GM12878 (cell line): ENCODE results near the gene SOWAHD. TPM values are rescaled to one million over a fixed set of nuclear protein-coding genes. Genes with fewer than 3 reads are reported as not detected.

ENCODE experiments used
- ATAC-seq: fragments of 200-7000 bp; cut with Tn5 transposase; 3 replicates; pipeline ENCODE4 v1.9.1; 2020; ENCODE audit warnings: mild to moderate bottlenecking, moderate library complexity
- BruUV-seq: library from RNA; stranded (reverse); fragments of 400-500 nt; replicated peaks from 2 replicates; lab custom pipeline; 2021; lab: Mats Ljungman, UMichigan
- CTCF ChIA-PET: fragments of 300-600 bp; sonication (Branson Sonifier 250); formaldehyde crosslinking; extraction: SDS; loops from one replicate; lab custom pipeline; 2021; ENCODE audit warnings: inconsistent platforms; lab: Yijun Ruan, JAX
- POLR2A ChIA-PET: fragments of 350-600 bp; formaldehyde crosslinking; extraction: SDS; loops from one replicate; lab custom pipeline; 2021; ENCODE audit warnings: inconsistent platforms; lab: Charles Lee
- RAD21 ChIA-PET: fragments of 300-600 bp; sonication (Branson Sonifier 250); formaldehyde crosslinking; loops from one replicate; lab custom pipeline; 2023; ENCODE audit warnings: antibody characterized with exemption; ENCODE audit not compliant: unreplicated experiment; lab: Charles Lee
- SMC1A ChIA-PET: fragments of 300-600 bp; sonication (Branson Sonifier 250); formaldehyde crosslinking; loops from one replicate; lab custom pipeline; 2023; ENCODE audit not compliant: unreplicated experiment, uncharacterized antibody; lab: Charles Lee
- DNase-seq: peaks from one replicate; pipeline ENCODE4 v3.0.0-alpha.2; 2011; ENCODE audit warnings: low read depth, low spot score
- FAIRE-seq: peaks from 3 replicates; lab custom pipeline; 2011; peaks lifted over from hg19 to GRCh38; lab: Jason Lieb, UNC
- H2AFZ ChIP-seq: 2 replicates; pipeline ENCODE4 v1.6.0; 2011; ENCODE audit warnings: low read depth, low read length, control low read depth; ENCODE audit not compliant: control insufficient read depth
- H3K27ac ChIP-seq: 2 replicates; pipeline ENCODE4 v1.5.1; 2011; ENCODE audit warnings: control low read depth; ENCODE audit not compliant: control insufficient read depth, insufficient read depth
- H3K27me3 ChIP-seq, 2 experiments: replicated peaks in 1 of 2; 2 replicates each; pipeline versions ENCODE4 v1.6.0 to v1.6.1; 2011; ENCODE audit warnings: low read length in 1 of 2; ENCODE audit not compliant: control insufficient read depth in 2 of 2, insufficient read depth in 2 of 2
- H3K36me3 ChIP-seq, 2 experiments: 2 replicates each; pipeline ENCODE4 v1.5.1; 2011; ENCODE audit warnings: low read length in 1 of 2; ENCODE audit not compliant: control insufficient read depth in 2 of 2, insufficient read depth in 2 of 2
- H3K4me1 ChIP-seq: 2 replicates; pipeline ENCODE4 v1.6.1; 2011; ENCODE audit warnings: mild to moderate bottlenecking, low read length, moderate library complexity, mixed read lengths; ENCODE audit not compliant: control insufficient read depth, insufficient read depth
- H3K4me2 ChIP-seq: 2 replicates; pipeline ENCODE4 v1.6.0; 2011; ENCODE audit warnings: control low read depth; ENCODE audit not compliant: control insufficient read depth, insufficient read depth
- H3K4me3 ChIP-seq: fragments of 200-600 bp; sonication (generic); 2 replicates; pipeline ENCODE4 v1.5.1; 2016
- H3K79me2 ChIP-seq: 2 replicates; pipeline ENCODE4 v1.6.0; 2011; ENCODE audit warnings: low read length; ENCODE audit not compliant: control insufficient read depth, insufficient read depth
- H3K9ac ChIP-seq: 2 replicates; pipeline ENCODE4 v1.8.0; 2011; ENCODE audit warnings: low read length, control low read depth, mixed read lengths; ENCODE audit not compliant: control insufficient read depth, insufficient read depth
- H3K9me3 ChIP-seq: replicated peaks from 3 replicates; pipeline ENCODE4 v1.5.1; 2011; ENCODE audit warnings: mild to moderate bottlenecking, low read length; ENCODE audit not compliant: control insufficient read depth, insufficient read depth
- H4K20me1 ChIP-seq: 2 replicates; pipeline ENCODE4 v1.6.0; 2011; ENCODE audit not compliant: control insufficient read depth, insufficient read depth
- BHLHE40 ChIP-seq, 2 experiments: fragments of 450-650 bp in 1 of 2; IDR thresholded peaks; 2 replicates each; pipeline ENCODE4 v1.6.1; 2011 to 2017; ENCODE audit warnings: low read depth in 2 of 2, borderline replicate concordance in 1 of 2, improper control_type of control experiment in 1 of 2, low read length in 1 of 2, mild to moderate bottlenecking in 1 of 2
- CHD4 ChIP-seq: fragments of 200-600 bp; sonication (generic); IDR thresholded peaks from 2 replicates; pipeline ENCODE4 v1.6.1; 2016; ENCODE audit warnings: mild to moderate bottlenecking
- EGR1 ChIP-seq, 2 experiments: IDR thresholded peaks; 1 replicate in 1 of 2; 2 replicates in 1 of 2; pipeline ENCODE4 v1.6.1; 2011 to 2012; ENCODE audit warnings: low read depth in 2 of 2, low read length in 2 of 2, borderline replicate concordance in 1 of 2, mild to moderate bottlenecking in 1 of 2, moderate library complexity in 1 of 2
- FOXK2 ChIP-seq: fragments of 450-650 bp; IDR thresholded peaks from 2 replicates; pipeline ENCODE4 v1.6.1; 2017; ENCODE audit warnings: mild to moderate bottlenecking, moderate library complexity
- JUNB ChIP-seq: IDR thresholded peaks from 2 replicates; pipeline ENCODE4 v1.6.1; 2016; ENCODE audit warnings: antibody characterized with exemption, mild to moderate bottlenecking
- POLR2AphosphoS5 ChIP-seq: IDR thresholded peaks from 2 replicates; pipeline ENCODE4 v1.6.1; 2011; ENCODE audit warnings: mild to moderate bottlenecking, low read length, inconsistent platforms
- WGBS: methylation state at CpG from one replicate; pipeline ENCODE4 v1.1.6; 2016; ENCODE audit warnings: low lambda C conversion rate; ENCODE audit not compliant: insufficient replicate concordance, insufficient coverage; ENCODE audit errors: missing lambda C conversion rate; 5-methylcytosine and 5-hydroxymethylcytosine counted together
- in situ Hi-C: fragments of 300-500 bp; cut with MboI; formaldehyde crosslinking; loops from 9 replicates; pipeline ENCODE4 v1.14.3; 2018; ENCODE audit warnings: mixed read lengths
- intact Hi-C: fragments of 100-400 bp; cut with micrococcal nuclease; formaldehyde crosslinking; loops from one replicate; pipeline ENCODE4 v1.14.2; 2022; ENCODE audit not compliant: unreplicated experiment
- polyA plus RNA-seq, 11 experiments: library from polyadenylated mRNA; depleted of rRNA in 4 of 11; unstranded in 6 of 11; stranded (reverse) in 5 of 11; fragments of >200 nt; fragmentation: Nextera tagmentation in 4 of 11; fragmentation: Illumina TruSeq in 1 of 11; extraction: Ambion mirVana in 4 of 11; extraction: Trizol in 1 of 11; gene quantifications; 1 replicate in 1 of 11; 2 replicates in 10 of 11; pipeline versions ENCODE4 v1.2.1 to v1.2.3, GENCODE V29; 2011 to 2016; ENCODE audit warnings: inconsistent platforms in 2 of 11, missing spikeins in 2 of 11, low read depth in 1 of 11
- total RNA-seq, 4 experiments: library from RNA; depleted of rRNA in 3 of 4; stranded (reverse); fragments of >200 nt in 3 of 4; fragmentation: Illumina TruSeq in 1 of 4; extraction: Trizol in 1 of 4; gene quantifications; 2 replicates each; pipeline versions ENCODE4 v1.2.1 to v1.2.3, GENCODE V29; 2013 to 2021
- TF ChIP-seq, protein P1 (sequence below): fragments of 450-650 bp; IDR thresholded peaks from 2 replicates; pipeline ENCODE4 v1.6.1; 2017; ENCODE audit warnings: antibody characterized with exemption, mild to moderate bottlenecking, moderate library complexity
- TF ChIP-seq, protein P2 (sequence below): fragments of 450-650 bp; IDR thresholded peaks from 2 replicates; pipeline ENCODE4 v1.6.1; 2018; ENCODE audit warnings: mild to moderate bottlenecking, low read depth, moderate library complexity; ENCODE audit not compliant: partially characterized antibody
- TF ChIP-seq, protein P3 (sequence below): fragments of 450-650 bp; formaldehyde crosslinking; IDR thresholded peaks from 2 replicates; pipeline ENCODE4 v1.4.0; 2022; ENCODE audit warnings: mild to moderate bottlenecking, moderate library complexity

Gene SOWAHD
- total and polyA plus RNA-seq, 10 of the 15 experiments (the other 5 are each of a cell fraction or from before 2014, with no cell fraction given): 0.27 to 7.4 (median 2.6) TPM

DNA sequence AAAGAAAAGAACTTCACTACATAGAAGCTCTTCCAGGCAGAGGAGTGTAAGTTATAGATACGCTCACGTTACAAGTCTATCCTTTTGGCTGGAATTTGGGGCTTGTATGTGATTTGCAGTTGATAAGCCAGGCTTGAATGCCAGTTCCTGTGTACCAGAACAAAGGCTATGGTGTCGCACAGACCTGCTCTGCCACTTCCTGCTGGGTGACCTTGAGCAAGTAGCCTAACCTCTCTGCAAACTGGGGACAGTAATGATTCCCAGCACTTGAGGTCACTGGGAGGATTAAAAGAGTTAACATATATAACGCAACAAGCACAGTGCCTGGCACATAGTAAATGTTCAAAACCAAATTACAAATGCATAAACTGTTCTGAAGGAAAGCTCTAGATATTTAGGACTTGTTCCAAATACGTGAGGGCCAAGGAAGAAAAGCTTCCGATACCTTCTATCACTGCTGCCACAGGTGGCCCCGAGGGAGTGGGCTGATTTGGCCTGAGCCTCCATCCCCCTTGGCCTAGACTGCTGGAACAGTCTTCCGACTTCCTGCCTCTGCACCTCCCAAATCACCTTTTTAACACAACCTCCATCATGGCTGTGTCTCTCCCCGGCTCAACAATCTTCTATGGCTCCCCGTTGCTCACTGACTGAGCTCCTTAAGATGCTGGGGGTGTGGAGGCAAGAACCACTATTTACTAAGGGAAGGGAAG lies 1.3 kb upstream of the SOWAHD start:
- ChIA-PET CTCF (interaction anchor here (0.6 to 7.1 kb wide), 14 partner anchors 8 to 147 kb away, joined by 3 to 78 read pairs (median 5); partner anchors contain the start of gene RPL39), POLR2A (interaction anchor here (0.7 to 7.7 kb wide), 6 partner anchors 17 to 114 kb away, joined by 3 to 42 read pairs (median 4); partner anchors contain the start of gene SEPTIN6), SMC1A (interaction anchor here (0.9 to 6.5 kb wide), 15 partner anchors 13 to 138 kb away, joined by 3 to 61 read pairs (median 4); partner anchors contain the start of gene SEPTIN6), RAD21 (interaction anchor here (0.7 to 12.8 kb wide), 14 partner anchors 8 to 494 kb away, joined by 3 to 128 read pairs (median 4); partner anchors contain the start of genes NKRF, RPL39, SEPTIN6 and ZBTB33)
- Histone ChIP-seq H3K36me3 (no peaks in the 10 kb centered on the region), H3K9ac (peak overlapping the region; percentile 59), H3K9me3 (no peaks in the 10 kb centered on the region; the same call in 2 of the 3 replicates), H3K4me1 (peaks cover 44% of the 10 kb centered on the region), H3K4me3 (no peak overlapping the region), H3K27me3 (no peaks in the 10 kb centered on the region), H3K79me2 (no peaks in the 10 kb centered on the region; the same call in none of the 2 replicates), H2AFZ (peak overlapping the region; percentile 48; the same call in 1 of the 2 replicates), H3K27ac (peak overlapping the region; percentile 93), H3K4me2 (peak overlapping the region; percentile 80; the same call in 1 of the 2 replicates), H4K20me1 (no peaks in the 10 kb centered on the region)
- ATAC-seq (0 out of 3 replicates have a peak, but pooled peaks have one; percentile 4), FAIRE-seq (no peak), DNase-seq (no peak)
- 53% methylated on average over 10 of the region's 10 CpGs for WGBS
- intact Hi-C loops: loop anchor here (1.0 to 2.0 kb wide), 3 partner anchors 22 to 109 kb away; no protein-coding TSS in a partner anchor
- in situ Hi-C loops: no loop called here
- BruUV-seq: no TSS peak
- TF ChIP-seq POLR2AphosphoS5 (no peak), CHD4 (no peak), BHLHE40 (IDR thresholded peaks at IDR 0.05; ENCODE audit: borderline replicate concordance in 1 of 2, low read depth in 2 of 2, low read length in 1 of 2) (no peak), EGR1 (IDR thresholded peaks at IDR 0.05; ENCODE audit: borderline replicate concordance in 1 of 2, low read depth in 2 of 2, low read length in 2 of 2) (no peak), JUNB (no peak), FOXK2 (no peak)
- TF ChIP-seq, protein P1, sequence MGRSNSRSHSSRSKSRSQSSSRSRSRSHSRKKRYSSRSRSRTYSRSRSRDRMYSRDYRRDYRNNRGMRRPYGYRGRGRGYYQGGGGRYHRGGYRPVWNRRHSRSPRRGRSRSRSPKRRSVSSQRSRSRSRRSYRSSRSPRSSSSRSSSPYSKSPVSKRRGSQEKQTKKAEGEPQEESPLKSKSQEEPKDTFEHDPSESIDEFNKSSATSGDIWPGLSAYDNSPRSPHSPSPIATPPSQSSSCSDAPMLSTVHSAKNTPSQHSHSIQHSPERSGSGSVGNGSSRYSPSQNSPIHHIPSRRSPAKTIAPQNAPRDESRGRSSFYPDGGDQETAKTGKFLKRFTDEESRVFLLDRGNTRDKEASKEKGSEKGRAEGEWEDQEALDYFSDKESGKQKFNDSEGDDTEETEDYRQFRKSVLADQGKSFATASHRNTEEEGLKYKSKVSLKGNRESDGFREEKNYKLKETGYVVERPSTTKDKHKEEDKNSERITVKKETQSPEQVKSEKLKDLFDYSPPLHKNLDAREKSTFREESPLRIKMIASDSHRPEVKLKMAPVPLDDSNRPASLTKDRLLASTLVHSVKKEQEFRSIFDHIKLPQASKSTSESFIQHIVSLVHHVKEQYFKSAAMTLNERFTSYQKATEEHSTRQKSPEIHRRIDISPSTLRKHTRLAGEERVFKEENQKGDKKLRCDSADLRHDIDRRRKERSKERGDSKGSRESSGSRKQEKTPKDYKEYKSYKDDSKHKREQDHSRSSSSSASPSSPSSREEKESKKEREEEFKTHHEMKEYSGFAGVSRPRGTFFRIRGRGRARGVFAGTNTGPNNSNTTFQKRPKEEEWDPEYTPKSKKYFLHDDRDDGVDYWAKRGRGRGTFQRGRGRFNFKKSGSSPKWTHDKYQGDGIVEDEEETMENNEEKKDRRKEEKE: no peak
- TF ChIP-seq, protein P2, sequence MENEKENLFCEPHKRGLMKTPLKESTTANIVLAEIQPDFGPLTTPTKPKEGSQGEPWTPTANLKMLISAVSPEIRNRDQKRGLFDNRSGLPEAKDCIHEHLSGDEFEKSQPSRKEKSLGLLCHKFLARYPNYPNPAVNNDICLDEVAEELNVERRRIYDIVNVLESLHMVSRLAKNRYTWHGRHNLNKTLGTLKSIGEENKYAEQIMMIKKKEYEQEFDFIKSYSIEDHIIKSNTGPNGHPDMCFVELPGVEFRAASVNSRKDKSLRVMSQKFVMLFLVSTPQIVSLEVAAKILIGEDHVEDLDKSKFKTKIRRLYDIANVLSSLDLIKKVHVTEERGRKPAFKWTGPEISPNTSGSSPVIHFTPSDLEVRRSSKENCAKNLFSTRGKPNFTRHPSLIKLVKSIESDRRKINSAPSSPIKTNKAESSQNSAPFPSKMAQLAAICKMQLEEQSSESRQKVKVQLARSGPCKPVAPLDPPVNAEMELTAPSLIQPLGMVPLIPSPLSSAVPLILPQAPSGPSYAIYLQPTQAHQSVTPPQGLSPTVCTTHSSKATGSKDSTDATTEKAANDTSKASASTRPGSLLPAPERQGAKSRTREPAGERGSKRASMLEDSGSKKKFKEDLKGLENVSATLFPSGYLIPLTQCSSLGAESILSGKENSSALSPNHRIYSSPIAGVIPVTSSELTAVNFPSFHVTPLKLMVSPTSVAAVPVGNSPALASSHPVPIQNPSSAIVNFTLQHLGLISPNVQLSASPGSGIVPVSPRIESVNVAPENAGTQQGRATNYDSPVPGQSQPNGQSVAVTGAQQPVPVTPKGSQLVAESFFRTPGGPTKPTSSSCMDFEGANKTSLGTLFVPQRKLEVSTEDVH: no peak
- TF ChIP-seq, protein P3, sequence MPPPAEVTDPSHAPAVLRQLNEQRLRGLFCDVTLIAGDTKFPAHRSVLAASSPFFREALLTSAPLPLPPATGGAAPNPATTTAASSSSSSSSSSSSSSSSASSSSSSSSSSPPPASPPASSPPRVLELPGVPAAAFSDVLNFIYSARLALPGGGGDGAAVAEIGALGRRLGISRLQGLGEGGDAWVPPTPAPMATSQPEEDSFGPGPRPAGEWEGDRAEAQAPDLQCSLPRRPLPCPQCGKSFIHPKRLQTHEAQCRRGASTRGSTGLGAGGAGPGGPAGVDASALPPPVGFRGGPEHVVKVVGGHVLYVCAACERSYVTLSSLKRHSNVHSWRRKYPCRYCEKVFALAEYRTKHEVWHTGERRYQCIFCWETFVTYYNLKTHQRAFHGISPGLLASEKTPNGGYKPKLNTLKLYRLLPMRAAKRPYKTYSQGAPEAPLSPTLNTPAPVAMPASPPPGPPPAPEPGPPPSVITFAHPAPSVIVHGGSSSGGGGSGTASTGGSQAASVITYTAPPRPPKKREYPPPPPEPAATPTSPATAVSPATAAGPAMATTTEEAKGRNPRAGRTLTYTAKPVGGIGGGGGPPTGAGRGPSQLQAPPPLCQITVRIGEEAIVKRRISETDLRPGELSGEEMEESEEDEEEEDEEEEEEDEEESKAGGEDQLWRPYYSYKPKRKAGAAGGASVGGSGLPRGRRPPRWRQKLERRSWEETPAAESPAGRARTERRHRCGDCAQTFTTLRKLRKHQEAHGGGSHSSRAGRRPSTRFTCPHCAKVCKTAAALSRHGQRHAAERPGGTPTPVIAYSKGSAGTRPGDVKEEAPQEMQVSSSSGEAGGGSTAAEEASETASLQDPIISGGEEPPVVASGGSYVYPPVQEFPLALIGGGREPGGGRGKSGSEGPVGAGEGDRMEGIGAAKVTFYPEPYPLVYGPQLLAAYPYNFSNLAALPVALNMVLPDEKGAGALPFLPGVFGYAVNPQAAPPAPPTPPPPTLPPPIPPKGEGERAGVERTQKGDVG (CRISPR knock-in tag): no peak
